NCI-H2196 treated with DMSO at 0.1 percent for 48 hours (cell line): Measurements from ENCODE around the gene KIRREL1.

ENCODE experiments used
- DNase-seq: peaks from one replicate; lab custom pipeline; 2025; ENCODE audit not compliant: unreplicated experiment; lab: John Stamatoyannopoulos, UW

The KIRREL1 gene

DNA sequence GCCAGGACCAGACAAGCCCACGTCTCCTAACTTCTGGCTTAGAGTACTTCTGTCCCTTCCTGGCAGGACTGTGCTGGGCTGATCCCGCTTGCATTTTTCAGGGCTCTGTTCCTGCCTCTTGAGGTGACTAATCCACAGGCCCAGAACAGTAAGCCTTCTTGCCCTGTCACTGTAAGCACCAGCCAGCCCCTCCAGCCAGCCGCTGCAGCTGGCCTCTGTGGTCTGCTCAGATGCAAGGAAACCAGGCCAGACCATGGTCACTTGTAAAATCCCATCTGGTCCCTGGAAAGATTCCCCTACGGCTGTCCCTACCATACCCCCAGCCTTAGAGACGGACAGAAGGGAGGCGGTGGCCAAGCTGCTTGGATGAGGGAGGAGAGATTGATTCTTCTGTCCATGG is 74.2 kb downstream of the KIRREL1 start:
- no peak for DNase-seq

DNA sequence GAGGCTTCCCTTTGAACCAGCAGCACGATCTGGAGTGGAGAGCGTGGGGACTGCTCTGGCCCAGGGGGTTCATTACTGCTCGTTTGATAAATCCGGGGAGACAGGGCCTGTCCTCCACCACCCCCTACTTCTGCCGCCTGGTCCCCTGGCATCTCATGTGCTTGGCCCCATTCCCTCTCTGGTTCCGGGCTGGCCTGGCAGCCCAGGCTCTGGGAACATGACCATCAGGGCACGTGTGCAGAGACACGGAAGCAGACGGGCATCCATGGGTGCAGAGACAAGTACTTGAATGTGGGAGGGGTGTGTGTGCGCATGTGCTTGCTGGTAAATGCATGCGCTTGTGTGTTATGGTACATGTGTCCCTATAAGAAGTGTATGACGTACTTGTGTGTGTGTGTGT is 75.5 kb downstream of the KIRREL1 start:
- DNase-seq, result no peak

- no peak for DNase-seq
These were observed 77.7 kb downstream of the KIRREL1 start for GRCh38 chr1:158071138-158071537.

- no peak for DNase-seq
These were observed 81.6 kb downstream of the KIRREL1 start for GRCh38 chr1:158075078-158075477.

GRCh38 chr1:158076441-158076840 is 83.0 kb downstream of the KIRREL1 start:
- DNase-seq, result no peak

GRCh38 chr1:158077411-158078256 is 84.2 kb downstream of the KIRREL1 start:
- DNase-seq, result no peak

- DNase-seq, result no peak
These were observed 85.2 kb downstream of the KIRREL1 start for GRCh38 chr1:158078569-158079080.

DNA sequence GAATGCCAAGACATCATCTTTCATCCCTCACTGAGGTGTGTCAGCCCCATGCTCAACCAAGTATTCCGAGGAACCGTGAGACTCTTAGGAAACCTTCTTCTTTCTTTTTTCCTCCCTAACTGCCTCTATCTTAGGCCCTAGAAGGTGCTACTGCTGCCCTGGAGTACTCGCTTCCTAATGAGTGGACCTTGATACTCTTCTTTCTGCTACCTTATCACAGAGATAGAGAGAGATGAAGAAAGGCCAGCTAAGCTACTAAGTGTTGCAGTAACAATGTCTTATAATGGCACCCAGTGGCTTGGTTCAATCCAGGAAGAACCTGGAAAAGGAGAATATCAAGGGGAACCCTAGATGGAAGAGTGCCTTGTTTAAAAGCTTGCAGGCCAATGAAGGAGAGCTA is 86.6 kb downstream of the KIRREL1 start:
- DNase-seq, result no peak

GRCh38 chr1:158084336-158084735 is 90.9 kb downstream of the KIRREL1 start:
- no peak for DNase-seq

- DNase-seq, result no peak
These were observed 91.3 kb downstream of the KIRREL1 start for GRCh38 chr1:158084747-158085146.

DNA sequence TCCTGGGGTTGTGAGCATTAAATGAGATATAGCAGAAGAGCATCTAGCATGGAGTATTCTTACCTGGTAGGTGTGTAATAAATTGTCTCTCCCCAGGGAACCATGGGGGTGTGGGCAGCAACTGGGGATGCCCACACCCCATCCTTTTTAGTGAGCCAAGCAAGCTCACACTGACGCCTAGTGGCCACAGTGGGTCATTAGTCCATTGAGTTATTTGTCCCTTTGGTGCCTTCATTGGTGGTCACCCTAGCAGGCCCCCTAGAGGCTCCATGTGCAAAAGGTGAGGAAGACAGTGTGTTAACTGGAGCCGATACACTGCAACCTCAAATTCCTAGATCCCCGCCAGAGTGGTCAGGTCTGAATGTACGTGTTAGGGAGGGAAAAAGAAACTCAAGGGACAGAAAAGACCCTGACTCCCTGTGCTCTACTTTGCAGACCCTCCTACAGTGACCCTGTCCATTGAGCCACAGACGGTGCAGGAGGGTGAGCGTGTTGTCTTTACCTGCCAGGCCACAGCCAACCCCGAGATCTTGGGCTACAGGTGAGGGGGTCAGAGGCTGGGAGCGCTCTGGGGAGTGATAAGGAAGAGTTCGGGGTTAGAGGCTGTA is 94.0 kb downstream of the KIRREL1 start:
- no peak for DNase-seq

GRCh38 chr1:158089476-158089875 is 96.0 kb downstream of the KIRREL1 start:
- DNase-seq, result no peak

GRCh38 chr1:158089925-158090637 is 96.6 kb downstream of the KIRREL1 start:
- no peak for DNase-seq

- DNase-seq, result no peak
These were observed 99.9 kb downstream of the KIRREL1 start for GRCh38 chr1:158093376-158093775.

- no peak for DNase-seq
These were observed 101.1 kb downstream of the KIRREL1 start for GRCh38 chr1:158094571-158094970.

GRCh38 chr1:158095737-158096335 is 102.4 kb downstream of the KIRREL1 start:
- no peak for DNase-seq

DNA sequence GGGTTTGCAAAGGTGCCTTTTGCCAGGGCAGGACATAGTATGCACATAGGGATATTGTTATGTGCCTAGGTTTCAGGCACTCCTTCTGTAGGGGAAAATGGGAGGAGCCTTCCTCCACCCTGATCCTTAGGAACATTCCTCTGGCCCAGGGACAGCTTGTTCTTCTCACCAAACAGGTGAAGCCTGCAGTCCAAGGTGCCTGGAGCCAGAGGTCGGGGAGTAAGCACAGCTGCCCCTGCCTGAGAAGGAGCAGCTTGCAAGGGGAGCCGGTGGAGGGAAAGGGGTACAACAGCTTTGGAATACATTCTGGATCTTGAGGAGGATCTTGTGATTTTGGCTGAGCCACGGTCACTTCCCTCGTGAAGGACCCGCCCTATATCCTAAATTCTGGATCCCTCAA is 104.8 kb downstream of the KIRREL1 start:
- no peak for DNase-seq

GRCh38 chr1:158099185-158099584 is 105.7 kb downstream of the KIRREL1 start:
- DNase-seq, result no peak

- DNase-seq, result no peak
These were observed 107.1 kb downstream of the KIRREL1 start for GRCh38 chr1:158100498-158100897.

- no peak for DNase-seq
These were observed 108.0 kb downstream of the KIRREL1 start for GRCh38 chr1:158101455-158101854.

GRCh38 chr1:158101927-158102326 is 108.5 kb downstream of the KIRREL1 start:
- DNase-seq, result no peak
